WTC11 (cell line): ENCODE measurements around the gene FSTL4. TPM values are rescaled to one million over a fixed set of nuclear protein-coding genes. Genes with fewer than 3 reads are reported as not detected.

Experiments used
- ATAC-seq: fragments of 200-7000 bp; cut with Tn5 transposase; 2 replicates; pipeline ENCODE4 v1.10.0; 2021; ENCODE audit warnings: mild to moderate bottlenecking, moderate library complexity
- CTCF ChIA-PET: fragments of 300-600 bp; sonication (Branson Sonifier 250); formaldehyde crosslinking; loops from one replicate; lab custom pipeline; 2021; ENCODE audit warnings: antibody characterized with exemption; lab: Charles Lee
- POLR2A ChIA-PET: fragments of 350-600 bp; sonication (Branson Sonifier 250); formaldehyde crosslinking; loops from one replicate; lab custom pipeline; 2021; ENCODE audit warnings: antibody characterized with exemption; lab: Charles Lee
- DNase-seq: peaks from one replicate; pipeline ENCODE4 v3.0.0; 2021; ENCODE audit warnings: low spot score
- H3K27ac Mint-ChIP-seq: 2 replicates; pipeline ENCODE4 v1.8.0; 2021; ENCODE audit warnings: mixed read lengths
- H3K27me3 Mint-ChIP-seq: 2 replicates; pipeline ENCODE4 v1.8.0; 2021; ENCODE audit warnings: low read depth, mild to moderate bottlenecking, moderate library complexity, mixed read lengths
- H3K36me3 Mint-ChIP-seq: 2 replicates; pipeline ENCODE4 v1.8.0; 2021; ENCODE audit warnings: mixed read lengths
- H3K4me1 Mint-ChIP-seq: 2 replicates; pipeline ENCODE4 v1.8.0; 2022; ENCODE audit warnings: mixed read lengths
- H3K4me3 Mint-ChIP-seq: 2 replicates; pipeline ENCODE4 v1.8.0; 2021; ENCODE audit warnings: mild to moderate bottlenecking, moderate library complexity, mixed read lengths
- H3K9me3 Mint-ChIP-seq: 2 replicates; pipeline ENCODE4 v1.8.0; 2021; ENCODE audit warnings: mixed read lengths
- ATF1 ChIP-seq: sonication (generic); formaldehyde crosslinking; IDR thresholded peaks from 2 replicates; pipeline ENCODE4 v1.8.1; 2023; ENCODE audit warnings: mild to moderate bottlenecking, moderate library complexity, missing genetic modification reagents
- EMX1 ChIP-seq: fragments of 250-450 bp; sonication (Bioruptor Pico); IDR thresholded peaks from 2 replicates; pipeline ENCODE4 v1.8.0; 2021; ENCODE audit warnings: mild to moderate bottlenecking
- FOXJ3 ChIP-seq: sonication (generic); formaldehyde crosslinking; IDR thresholded peaks from 2 replicates; pipeline ENCODE4 v1.9.0; 2021; ENCODE audit warnings: missing genetic modification reagents, mild to moderate bottlenecking, borderline replicate concordance
- GRHL2 ChIP-seq: fragments of 250-450 bp; sonication (Bioruptor Pico); IDR thresholded peaks from 2 replicates; pipeline ENCODE4 v1.8.0; 2022; ENCODE audit warnings: mild to moderate bottlenecking, moderate library complexity; ENCODE audit not compliant: insufficient replicate concordance, severe bottlenecking
- HMGA2 ChIP-seq: fragments of 250-450 bp; sonication (Bioruptor Pico); IDR thresholded peaks from 2 replicates; pipeline ENCODE4 v1.4.0; 2021; ENCODE audit warnings: mild to moderate bottlenecking, moderate library complexity
- MXD4 ChIP-seq: fragments of 250-450 bp; sonication (Bioruptor Pico); IDR thresholded peaks from 2 replicates; pipeline ENCODE4 v1.8.0; 2021; ENCODE audit warnings: mild to moderate bottlenecking, moderate library complexity, borderline replicate concordance
- MYBL2 ChIP-seq: sonication (generic); formaldehyde crosslinking; IDR thresholded peaks from 2 replicates; pipeline ENCODE4 v1.8.1; 2023; ENCODE audit warnings: mild to moderate bottlenecking, moderate library complexity, missing genetic modification reagents
- NR3C1 ChIP-seq: sonication (generic); formaldehyde crosslinking; conservative IDR thresholded peaks from 2 replicates; pipeline ENCODE4 v1.8.1; 2023; ENCODE audit warnings: low read depth, mild to moderate bottlenecking, missing genetic modification reagents
- PRRX2 ChIP-seq: fragments of 250-450 bp; sonication (Bioruptor Pico); IDR thresholded peaks from 2 replicates; pipeline ENCODE4 v1.8.0; 2021; ENCODE audit warnings: mild to moderate bottlenecking
- SOX15 ChIP-seq: fragments of 250-450 bp; sonication (Bioruptor Pico); IDR thresholded peaks from 2 replicates; pipeline ENCODE4 v1.9.0; 2021; ENCODE audit warnings: mild to moderate bottlenecking
- TCF7 ChIP-seq: sonication (generic); formaldehyde crosslinking; IDR thresholded peaks from 2 replicates; pipeline ENCODE4 v1.8.0; 2022; ENCODE audit warnings: mild to moderate bottlenecking, low read depth, missing genetic modification reagents, moderate library complexity
- TEAD1 ChIP-seq: sonication (generic); formaldehyde crosslinking; IDR thresholded peaks from 2 replicates; pipeline ENCODE4 v1.8.0; 2022; ENCODE audit warnings: mild to moderate bottlenecking, missing genetic modification reagents
- TEAD4 ChIP-seq: sonication (generic); formaldehyde crosslinking; IDR thresholded peaks from 2 replicates; pipeline ENCODE4 v1.8.0; 2022; ENCODE audit warnings: mild to moderate bottlenecking, missing genetic modification reagents
- ZNF232 ChIP-seq: sonication (generic); formaldehyde crosslinking; IDR thresholded peaks from 2 replicates; pipeline ENCODE4 v1.8.0; 2022; ENCODE audit warnings: mild to moderate bottlenecking, missing genetic modification reagents
- ZNF263 ChIP-seq: sonication (generic); formaldehyde crosslinking; IDR thresholded peaks from 2 replicates; pipeline ENCODE4 v1.8.1; 2022; ENCODE audit warnings: low read depth, mild to moderate bottlenecking, moderate library complexity, missing genetic modification reagents
- total RNA-seq: library from RNA; stranded (reverse); gene quantifications from 3 replicates; pipeline ENCODE4 v1.2.3, GENCODE V29; 2021
- TF ChIP-seq, protein P1 (sequence below): sonication (generic); formaldehyde crosslinking; IDR thresholded peaks from 2 replicates; pipeline ENCODE4 v1.8.0; 2022; ENCODE audit warnings: mild to moderate bottlenecking, missing genetic modification reagents
- TF ChIP-seq, protein P2 (sequence below): sonication (generic); formaldehyde crosslinking; IDR thresholded peaks from 2 replicates; pipeline ENCODE4 v1.8.1; 2023; ENCODE audit warnings: mild to moderate bottlenecking, moderate library complexity, missing genetic modification reagents
- TF ChIP-seq, protein P3 (sequence below): sonication (generic); formaldehyde crosslinking; IDR thresholded peaks from 2 replicates; pipeline ENCODE4 v1.8.1; 2022; ENCODE audit warnings: low read depth, missing genetic modification reagents, borderline replicate concordance
- TF ChIP-seq, protein P4 (sequence below): sonication (generic); formaldehyde crosslinking; IDR thresholded peaks from 2 replicates; pipeline ENCODE4 v1.8.0; 2022; ENCODE audit warnings: mild to moderate bottlenecking, missing genetic modification reagents
- TF ChIP-seq, protein P5 (sequence below): sonication (generic); formaldehyde crosslinking; IDR thresholded peaks from 2 replicates; pipeline ENCODE4 v1.8.1; 2023; ENCODE audit warnings: mild to moderate bottlenecking, missing genetic modification reagents
- TF ChIP-seq, protein P6 (sequence below): sonication (generic); formaldehyde crosslinking; IDR thresholded peaks from 2 replicates; pipeline ENCODE4 v1.8.1; 2023; ENCODE audit warnings: mild to moderate bottlenecking, missing genetic modification reagents, moderate library complexity

FSTL4 gene
- total RNA-seq, 1 experiment from 2014 or later: 6.1 TPM

DNA sequence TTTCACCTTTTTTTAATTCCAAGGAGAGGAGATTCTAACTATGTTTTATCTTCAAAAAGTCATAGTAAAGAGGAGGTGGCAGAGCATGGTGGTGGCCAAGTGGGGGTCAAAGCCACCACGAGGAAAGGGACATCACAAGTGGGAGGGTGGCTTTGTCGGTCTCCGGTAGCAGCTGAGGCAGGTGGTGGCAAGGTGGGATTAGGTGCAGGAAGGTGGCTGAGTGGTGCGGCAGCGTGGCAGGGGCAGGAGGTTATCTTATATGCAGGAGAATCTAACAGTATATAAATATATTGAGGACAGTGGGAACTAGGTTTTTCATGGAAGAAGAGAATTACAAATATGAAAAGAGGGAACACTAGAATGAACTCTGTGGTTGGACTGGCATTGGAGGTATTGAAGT, 196.8 kb downstream of the FSTL4 start:
- POLR2A ChIA-PET: no interaction called here
- Mint-ChIP-seq H3K9me3 (peaks cover 8% of the 10 kb centered on the region), H3K36me3 (no peaks in the 10 kb centered on the region)
- CTCF ChIA-PET: interaction anchor here (1.3 to 1.7 kb wide), 3 partner anchors 8 to 167 kb away, joined by 4 to 5 read pairs (median 4); no protein-coding TSS in a partner anchor
- TF ChIP-seq EMX1 (CRISPR knock-in tag): no peak
- TF ChIP-seq, protein P1, sequence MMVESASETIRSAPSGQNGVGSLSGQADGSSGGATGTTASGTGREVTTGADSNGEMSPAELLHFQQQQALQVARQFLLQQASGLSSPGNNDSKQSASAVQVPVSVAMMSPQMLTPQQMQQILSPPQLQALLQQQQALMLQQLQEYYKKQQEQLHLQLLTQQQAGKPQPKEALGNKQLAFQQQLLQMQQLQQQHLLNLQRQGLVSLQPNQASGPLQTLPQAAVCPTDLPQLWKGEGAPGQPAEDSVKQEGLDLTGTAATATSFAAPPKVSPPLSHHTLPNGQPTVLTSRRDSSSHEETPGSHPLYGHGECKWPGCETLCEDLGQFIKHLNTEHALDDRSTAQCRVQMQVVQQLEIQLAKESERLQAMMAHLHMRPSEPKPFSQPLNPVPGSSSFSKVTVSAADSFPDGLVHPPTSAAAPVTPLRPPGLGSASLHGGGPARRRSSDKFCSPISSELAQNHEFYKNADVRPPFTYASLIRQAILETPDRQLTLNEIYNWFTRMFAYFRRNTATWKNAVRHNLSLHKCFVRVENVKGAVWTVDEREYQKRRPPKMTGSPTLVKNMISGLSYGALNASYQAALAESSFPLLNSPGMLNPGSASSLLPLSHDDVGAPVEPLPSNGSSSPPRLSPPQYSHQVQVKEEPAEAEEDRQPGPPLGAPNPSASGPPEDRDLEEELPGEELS (CRISPR knock-in tag): no peak
- TF ChIP-seq, protein P2, sequence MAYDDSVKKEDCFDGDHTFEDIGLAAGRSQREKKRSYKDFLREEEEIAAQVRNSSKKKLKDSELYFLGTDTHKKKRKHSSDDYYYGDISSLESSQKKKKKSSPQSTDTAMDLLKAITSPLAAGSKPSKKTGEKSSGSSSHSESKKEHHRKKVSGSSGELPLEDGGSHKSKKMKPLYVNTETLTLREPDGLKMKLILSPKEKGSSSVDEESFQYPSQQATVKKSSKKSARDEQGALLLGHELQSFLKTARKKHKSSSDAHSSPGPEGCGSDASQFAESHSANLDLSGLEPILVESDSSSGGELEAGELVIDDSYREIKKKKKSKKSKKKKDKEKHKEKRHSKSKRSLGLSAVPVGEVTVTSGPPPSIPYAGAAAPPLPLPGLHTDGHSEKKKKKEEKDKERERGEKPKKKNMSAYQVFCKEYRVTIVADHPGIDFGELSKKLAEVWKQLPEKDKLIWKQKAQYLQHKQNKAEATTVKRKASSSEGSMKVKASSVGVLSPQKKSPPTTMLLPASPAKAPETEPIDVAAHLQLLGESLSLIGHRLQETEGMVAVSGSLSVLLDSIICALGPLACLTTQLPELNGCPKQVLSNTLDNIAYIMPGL (CRISPR knock-in tag): no peak
- TF ChIP-seq, protein P3, sequence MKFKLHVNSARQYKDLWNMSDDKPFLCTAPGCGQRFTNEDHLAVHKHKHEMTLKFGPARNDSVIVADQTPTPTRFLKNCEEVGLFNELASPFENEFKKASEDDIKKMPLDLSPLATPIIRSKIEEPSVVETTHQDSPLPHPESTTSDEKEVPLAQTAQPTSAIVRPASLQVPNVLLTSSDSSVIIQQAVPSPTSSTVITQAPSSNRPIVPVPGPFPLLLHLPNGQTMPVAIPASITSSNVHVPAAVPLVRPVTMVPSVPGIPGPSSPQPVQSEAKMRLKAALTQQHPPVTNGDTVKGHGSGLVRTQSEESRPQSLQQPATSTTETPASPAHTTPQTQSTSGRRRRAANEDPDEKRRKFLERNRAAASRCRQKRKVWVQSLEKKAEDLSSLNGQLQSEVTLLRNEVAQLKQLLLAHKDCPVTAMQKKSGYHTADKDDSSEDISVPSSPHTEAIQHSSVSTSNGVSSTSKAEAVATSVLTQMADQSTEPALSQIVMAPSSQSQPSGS: no peak
- TF ChIP-seq, all 79 proteins: peak for 0
- Mint-ChIP-seq H3K27me3 (no peaks in the 10 kb centered on the region), H3K4me3 (no peak overlapping the region), H3K27ac (no peak overlapping the region), H3K4me1 (no peaks in the 10 kb centered on the region)
- no peak for ATAC-seq
- DNase-seq: no peak

DNA sequence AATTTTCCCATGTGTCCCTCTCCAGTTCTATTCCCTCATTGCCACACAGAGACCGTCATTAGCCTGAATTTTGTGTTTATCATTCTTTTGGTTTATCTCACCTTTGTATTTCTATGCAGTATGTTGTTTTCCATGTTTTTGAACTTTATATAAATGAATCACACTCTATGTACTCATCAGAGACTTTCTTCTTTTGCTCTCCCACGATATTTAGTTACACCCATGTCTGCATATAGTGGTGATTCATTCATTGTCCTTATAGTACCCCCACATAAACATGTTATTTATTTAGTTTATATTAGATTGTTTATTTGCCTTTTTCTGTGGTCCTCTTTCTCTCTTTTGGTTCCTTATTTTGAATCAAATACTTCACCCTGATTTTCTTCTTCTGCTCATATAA, 199.7 kb downstream of the FSTL4 start:
- H3K36me3 Mint-ChIP-seq: no peaks in the 10 kb centered on the region
- TF ChIP-seq TCF7 (CRISPR knock-in tag) (no peak), HMGA2 (CRISPR knock-in tag) (no peak), ZNF232 (CRISPR knock-in tag) (no peak), ZNF263 (CRISPR knock-in tag) (no peak), TEAD4 (CRISPR knock-in tag) (no peak), FOXJ3 (CRISPR knock-in tag) (no peak), TEAD1 (CRISPR knock-in tag) (no peak), ATF1 (CRISPR knock-in tag) (no peak), MXD4 (CRISPR knock-in tag) (no peak)
- TF ChIP-seq, protein P4, sequence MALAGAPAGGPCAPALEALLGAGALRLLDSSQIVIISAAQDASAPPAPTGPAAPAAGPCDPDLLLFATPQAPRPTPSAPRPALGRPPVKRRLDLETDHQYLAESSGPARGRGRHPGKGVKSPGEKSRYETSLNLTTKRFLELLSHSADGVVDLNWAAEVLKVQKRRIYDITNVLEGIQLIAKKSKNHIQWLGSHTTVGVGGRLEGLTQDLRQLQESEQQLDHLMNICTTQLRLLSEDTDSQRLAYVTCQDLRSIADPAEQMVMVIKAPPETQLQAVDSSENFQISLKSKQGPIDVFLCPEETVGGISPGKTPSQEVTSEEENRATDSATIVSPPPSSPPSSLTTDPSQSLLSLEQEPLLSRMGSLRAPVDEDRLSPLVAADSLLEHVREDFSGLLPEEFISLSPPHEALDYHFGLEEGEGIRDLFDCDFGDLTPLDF (CRISPR knock-in tag): no peak
- ATAC-seq (no peak), DNase-seq (no peak)
- no peaks in the 10 kb centered on the region for H3K27me3 Mint-ChIP-seq
- CTCF ChIA-PET: interaction anchor here (0.8 kb wide), 1 partner anchor 9 kb away, joined by 3 read pairs; no protein-coding TSS in a partner anchor
- peaks cover 6% of the 10 kb centered on the region for H3K4me1 Mint-ChIP-seq
- POLR2A ChIA-PET: no interaction called here
- no peak overlapping the region for H3K27ac Mint-ChIP-seq
- H3K9me3 Mint-ChIP-seq: no peaks in the 10 kb centered on the region
- H3K4me3 Mint-ChIP-seq: no peak overlapping the region

DNA sequence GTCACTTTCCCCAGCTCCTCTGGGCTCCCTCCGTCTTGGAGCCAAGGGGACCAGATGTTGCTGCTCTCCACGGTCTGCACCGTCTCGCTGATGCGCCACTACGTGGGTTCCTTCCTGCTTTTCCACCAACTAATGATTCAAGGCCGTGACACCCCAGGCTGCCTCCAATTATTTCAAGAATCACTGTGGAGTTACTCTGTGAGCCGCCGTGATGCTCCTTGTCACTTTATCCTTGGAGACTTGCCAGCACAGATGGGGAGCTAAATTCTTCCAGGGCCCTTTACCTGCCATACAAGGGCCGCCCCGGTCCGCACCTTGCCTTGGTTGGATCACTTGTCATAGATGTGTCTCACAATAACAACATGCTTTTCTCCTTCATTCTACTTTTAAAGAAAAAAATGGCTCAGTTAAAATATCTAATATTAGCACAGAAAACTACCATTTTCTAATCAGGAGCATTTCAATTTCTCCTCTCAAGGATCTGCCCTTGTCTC, 202.0 kb downstream of the FSTL4 start:
- Mint-ChIP-seq H3K36me3 (no peaks in the 10 kb centered on the region), H3K4me3 (no peak overlapping the region), H3K27ac (no peak overlapping the region), H3K9me3 (no peaks in the 10 kb centered on the region), H3K4me1 (peaks cover 8% of the 10 kb centered on the region), H3K27me3 (no peaks in the 10 kb centered on the region)
- ATAC-seq (no peak), DNase-seq (no peak)
- ChIA-PET POLR2A (no interaction called here), CTCF (interaction anchor here (4.2 to 5.3 kb wide), 2 partner anchors 11 to 14 kb away, joined by 37 to 50 read pairs; no protein-coding TSS in a partner anchor)
- TF ChIP-seq GRHL2 (CRISPR knock-in tag): no peak
- TF ChIP-seq, protein P5, sequence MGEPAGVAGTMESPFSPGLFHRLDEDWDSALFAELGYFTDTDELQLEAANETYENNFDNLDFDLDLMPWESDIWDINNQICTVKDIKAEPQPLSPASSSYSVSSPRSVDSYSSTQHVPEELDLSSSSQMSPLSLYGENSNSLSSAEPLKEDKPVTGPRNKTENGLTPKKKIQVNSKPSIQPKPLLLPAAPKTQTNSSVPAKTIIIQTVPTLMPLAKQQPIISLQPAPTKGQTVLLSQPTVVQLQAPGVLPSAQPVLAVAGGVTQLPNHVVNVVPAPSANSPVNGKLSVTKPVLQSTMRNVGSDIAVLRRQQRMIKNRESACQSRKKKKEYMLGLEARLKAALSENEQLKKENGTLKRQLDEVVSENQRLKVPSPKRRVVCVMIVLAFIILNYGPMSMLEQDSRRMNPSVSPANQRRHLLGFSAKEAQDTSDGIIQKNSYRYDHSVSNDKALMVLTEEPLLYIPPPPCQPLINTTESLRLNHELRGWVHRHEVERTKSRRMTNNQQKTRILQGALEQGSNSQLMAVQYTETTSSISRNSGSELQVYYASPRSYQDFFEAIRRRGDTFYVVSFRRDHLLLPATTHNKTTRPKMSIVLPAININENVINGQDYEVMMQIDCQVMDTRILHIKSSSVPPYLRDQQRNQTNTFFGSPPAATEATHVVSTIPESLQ: no peak
- no peak for TF ChIP-seq MYBL2 (CRISPR knock-in tag)
- TF ChIP-seq NR3C1 (CRISPR knock-in tag): no peak
- TF ChIP-seq, protein P6, sequence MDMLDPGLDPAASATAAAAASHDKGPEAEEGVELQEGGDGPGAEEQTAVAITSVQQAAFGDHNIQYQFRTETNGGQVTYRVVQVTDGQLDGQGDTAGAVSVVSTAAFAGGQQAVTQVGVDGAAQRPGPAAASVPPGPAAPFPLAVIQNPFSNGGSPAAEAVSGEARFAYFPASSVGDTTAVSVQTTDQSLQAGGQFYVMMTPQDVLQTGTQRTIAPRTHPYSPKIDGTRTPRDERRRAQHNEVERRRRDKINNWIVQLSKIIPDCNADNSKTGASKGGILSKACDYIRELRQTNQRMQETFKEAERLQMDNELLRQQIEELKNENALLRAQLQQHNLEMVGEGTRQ (CRISPR knock-in tag): no peak
- TF ChIP-seq PRRX2 (CRISPR knock-in tag): no peak
- TF ChIP-seq SOX15 (CRISPR knock-in tag): no peak
